Esophagus muscularis mucosa (tissue), 2 donors: Measurements from ENCODE around the gene RPLP2.

Experiments
- POLR2A ChIP-seq: fragments of 450-650 bp; IDR thresholded peaks from one replicate; pipeline ENCODE4 v1.6.1; 2017; ENCODE audit warnings: antibody characterized with exemption, moderate library complexity, mild to moderate bottlenecking, low read depth
- POLR2AphosphoS5 ChIP-seq, 2 donors: sonication (generic); formaldehyde crosslinking; IDR thresholded peaks; one replicate each; pipeline ENCODE4 v1.6.1; 2017; ENCODE audit warnings: antibody characterized with exemption in 2 of 2

GRCh38 chr11:839875-840617 lies 30.3 kb downstream of the RPLP2 start:
- TF ChIP-seq POLR2AphosphoS5 (IDR thresholded peaks at IDR 0.05) (no peak), POLR2A (no peak)
